Measurements from ENCODE around the gene SLC9A3. TPM values are rescaled to one million over a fixed set of nuclear protein-coding genes. Genes with fewer than 3 reads are reported as not detected.

SLC9A3 gene
- total and polyA plus RNA-seq, 12 donors = 0.53 to 1.5 (median 1.0) TPM

GRCh38 chr5:440401-441201 lies 83.6 kb downstream of the SLC9A3 start:
- peaks cover 0 to 15% (median 0%) of the 10 kb centered on the region in 7 donors for H3K27me3 ChIP-seq
- H3K4me3 ChIP-seq = no peak overlapping the region
- H3K4me1 ChIP-seq = peaks cover 3 to 33% (median 21%) of the 10 kb centered on the region in 9 donors
- no peaks in the 10 kb centered on the region for H3K9me3 ChIP-seq
- DNase-seq (peak in 1 of 2 donors; percentile 6), ATAC-seq (no peak)
- TF ChIP-seq, protein P1, sequence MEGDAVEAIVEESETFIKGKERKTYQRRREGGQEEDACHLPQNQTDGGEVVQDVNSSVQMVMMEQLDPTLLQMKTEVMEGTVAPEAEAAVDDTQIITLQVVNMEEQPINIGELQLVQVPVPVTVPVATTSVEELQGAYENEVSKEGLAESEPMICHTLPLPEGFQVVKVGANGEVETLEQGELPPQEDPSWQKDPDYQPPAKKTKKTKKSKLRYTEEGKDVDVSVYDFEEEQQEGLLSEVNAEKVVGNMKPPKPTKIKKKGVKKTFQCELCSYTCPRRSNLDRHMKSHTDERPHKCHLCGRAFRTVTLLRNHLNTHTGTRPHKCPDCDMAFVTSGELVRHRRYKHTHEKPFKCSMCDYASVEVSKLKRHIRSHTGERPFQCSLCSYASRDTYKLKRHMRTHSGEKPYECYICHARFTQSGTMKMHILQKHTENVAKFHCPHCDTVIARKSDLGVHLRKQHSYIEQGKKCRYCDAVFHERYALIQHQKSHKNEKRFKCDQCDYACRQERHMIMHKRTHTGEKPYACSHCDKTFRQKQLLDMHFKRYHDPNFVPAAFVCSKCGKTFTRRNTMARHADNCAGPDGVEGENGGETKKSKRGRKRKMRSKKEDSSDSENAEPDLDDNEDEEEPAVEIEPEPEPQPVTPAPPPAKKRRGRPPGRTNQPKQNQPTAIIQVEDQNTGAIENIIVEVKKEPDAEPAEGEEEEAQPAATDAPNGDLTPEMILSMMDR (IDR thresholded peaks at IDR 0.05) = no peak
- peaks cover 0 to under 1% (median 0%) of the 10 kb centered on the region in 9 donors for H3K36me3 ChIP-seq
- no peak overlapping the region for H3K27ac ChIP-seq
- WGBS, 2 donors = 72 to 75% methylated on average over 18 of the region's 18 CpGs
- intact Hi-C loops (cut with DNase I) = loop anchor here in 2 of 10 donors (10.0 kb wide), 2 partner anchors 174 to 464 kb away; partner anchors contain the start of gene CEP72 (in 1 of the 2)

- Histone ChIP-seq H3K4me3 (no peak overlapping the region), H3K27ac (no peak overlapping the region), H3K4me1 (peaks cover 3 to 33% (median 19%) of the 10 kb centered on the region in 9 donors), H3K9me3 (no peaks in the 10 kb centered on the region), H3K36me3 (no peaks in the 10 kb centered on the region), H3K27me3 (peaks cover 0 to 17% (median 0%) of the 10 kb centered on the region in 7 donors)
- DNase-seq = peak in 1 of 2 donors; percentile 4
- no peak for ATAC-seq
- TF ChIP-seq, protein P1 (IDR thresholded peaks at IDR 0.05) = no peak
- intact Hi-C loops (cut with DNase I) = loop anchor here in 2 of 10 donors (10.0 kb wide), 2 partner anchors 175 to 465 kb away; partner anchors contain the start of gene CEP72 (in 1 of the 2)
- WGBS, 2 donors = 75 to 82% methylated on average over 14 of the region's 14 CpGs
Observed at GRCh38 chr5:439636-440035, 84.6 kb downstream of the SLC9A3 start.

DNA sequence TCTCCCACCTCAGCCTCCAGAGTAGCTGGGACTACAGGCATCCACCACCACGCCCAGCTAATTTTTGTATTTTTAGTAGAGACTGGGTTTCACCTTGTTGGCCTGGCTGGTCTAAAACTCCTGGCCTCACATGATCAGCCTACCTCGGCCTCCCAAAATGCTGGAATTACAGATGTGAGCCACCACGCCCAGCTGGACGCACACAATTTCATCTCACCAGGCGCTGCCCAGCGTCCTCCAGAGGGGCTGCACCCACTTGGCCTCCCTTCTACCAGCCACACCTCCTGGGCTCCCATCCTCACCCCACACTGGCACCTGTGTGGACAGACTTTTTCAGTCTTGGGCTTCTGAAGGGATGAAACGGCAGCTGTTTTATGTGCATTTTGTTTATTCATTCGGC lies 85.1 kb downstream of the SLC9A3 start:
- Histone ChIP-seq H3K4me3 (no peak overlapping the region), H3K4me1 (peaks cover 3 to 30% (median 16%) of the 10 kb centered on the region in 9 donors), H3K27ac (no peak overlapping the region), H3K27me3 (peaks cover 0 to 21% (median 0%) of the 10 kb centered on the region in 7 donors), H3K9me3 (no peaks in the 10 kb centered on the region), H3K36me3 (no peaks in the 10 kb centered on the region)
- TF ChIP-seq, protein P1 (IDR thresholded peaks at IDR 0.05) = no peak
- ATAC-seq (no peak), DNase-seq (peak in 1 of 2 donors; percentile 8)
- intact Hi-C loops (cut with DNase I) = no loop called here
- WGBS, 2 donors = 89 to 94% methylated on average over 8 of the region's 8 CpGs

- peaks cover 0 to 24% (median 0%) of the 10 kb centered on the region in 7 donors for H3K27me3 ChIP-seq
- no peak overlapping the region for H3K27ac ChIP-seq
- no peak overlapping the region for H3K4me3 ChIP-seq
- no peak for ATAC-seq
- H3K4me1 ChIP-seq = peaks cover 0 to 24% (median 10%) of the 10 kb centered on the region in 9 donors
- H3K36me3 ChIP-seq = no peaks in the 10 kb centered on the region
- TF ChIP-seq, protein P1 (IDR thresholded peaks at IDR 0.05) = no peak
- H3K9me3 ChIP-seq = no peaks in the 10 kb centered on the region
- intact Hi-C loops (cut with DNase I) = no loop called here
- WGBS, 2 donors = 67 to 74% methylated on average over 14 of the region's 14 CpGs
- peak in 1 of 2 donors; percentile 3 for DNase-seq
Observed at GRCh38 chr5:438481-438981, 85.7 kb downstream of the SLC9A3 start.

Data from heart right ventricle (tissue), 16 donors.